Left renal pelvis (tissue), 4 donors: ENCODE data around the gene ZNF365. TPM values are rescaled to one million over a fixed set of nuclear protein-coding genes. Genes with fewer than 3 reads are reported as not detected.
"Not testable (repeated sequence)": the region's sequence is repeated elsewhere in the genome, so short reads cannot be mapped to it uniquely, and the experiment has no call there.

Source experiments
- DNase-seq, 4 donors: peaks; one replicate each; pipeline ENCODE4 v3.0.0-alpha.2; 2013; ENCODE audit warnings: low read depth in 4 of 4, low spot score in 3 of 4
- polyA plus RNA-seq, 4 donors: library from polyadenylated mRNA; unstranded; fragments of 120-200 nt; gene quantifications; one replicate each; pipeline ENCODE4 v1.2.1, GENCODE V29; 2013; ENCODE audit not compliant: insufficient read length in 4 of 4

ZNF365 gene
- polyA plus RNA-seq, 4 donors: 0.18 to 0.50 (median 0.27) TPM

GRCh38 chr10:62377026-62377415 is 2.9 kb downstream of the ZNF365 start:
- DNase-seq: no peak

GRCh38 chr10:62377966-62378365 is 3.8 kb downstream of the ZNF365 start:
- DNase-seq: no peak

GRCh38 chr10:62378877-62379276 is 4.7 kb downstream of the ZNF365 start:
- not testable (repeated sequence) for DNase-seq

- no peak for DNase-seq
These were observed 5.2 kb downstream of the ZNF365 start for GRCh38 chr10:62379394-62379793.

- no peak for DNase-seq
These were observed 5.8 kb downstream of the ZNF365 start for GRCh38 chr10:62380016-62380415.

- no peak for DNase-seq
These were observed 7.4 kb downstream of the ZNF365 start for GRCh38 chr10:62381385-62382102.

- no peak for DNase-seq
These were observed 8.7 kb downstream of the ZNF365 start for GRCh38 chr10:62382831-62383230.

GRCh38 chr10:62384057-62384446 is 9.9 kb downstream of the ZNF365 start:
- no peak for DNase-seq

- no peak for DNase-seq
These were observed 10.4 kb downstream of the ZNF365 start for GRCh38 chr10:62384447-62385081.

- no peak for DNase-seq
These were observed 12.5 kb downstream of the ZNF365 start for GRCh38 chr10:62386356-62387320.

- DNase-seq: no peak
These were observed 14.2 kb downstream of the ZNF365 start for GRCh38 chr10:62388328-62388727.

GRCh38 chr10:62390497-62391176 is 16.5 kb downstream of the ZNF365 start:
- DNase-seq: no peak

- DNase-seq: no peak
These were observed 19.1 kb downstream of the ZNF365 start for GRCh38 chr10:62393237-62393636.

- DNase-seq: no peak
These were observed 20.4 kb downstream of the ZNF365 start for GRCh38 chr10:62394556-62395018.

GRCh38 chr10:62395892-62396291 is 21.7 kb downstream of the ZNF365 start:
- DNase-seq: no peak

GRCh38 chr10:62396864-62397263 is 22.7 kb downstream of the ZNF365 start:
- no peak for DNase-seq

GRCh38 chr10:62399211-62399610 is 25.0 kb downstream of the ZNF365 start:
- no peak for DNase-seq

GRCh38 chr10:62402508-62402907 is 28.3 kb downstream of the ZNF365 start:
- DNase-seq: no peak

GRCh38 chr10:62410528-62410927 is 36.4 kb downstream of the ZNF365 start:
- DNase-seq: not testable (repeated sequence)

GRCh38 chr10:62410934-62411333 is 36.8 kb downstream of the ZNF365 start:
- DNase-seq: not testable (repeated sequence)

GRCh38 chr10:62413048-62413447 is 38.9 kb downstream of the ZNF365 start:
- DNase-seq: no peak
